ENCODE data around the gene DNAH6. TPM values are rescaled to one million over a fixed set of nuclear protein-coding genes. Genes with fewer than 3 reads are reported as not detected.

DNAH6 gene
- total RNA-seq, 1 experiment from 2014 or later: not detected

- CTCF ChIA-PET: no interaction called here
- no peak for TF ChIP-seq CTCF (conservative IDR thresholded peaks at IDR 0.05; ENCODE audit: low read depth, low read length)
- no peak for TF ChIP-seq EZH2 (IDR thresholded peaks at IDR 0.05; ENCODE audit: low read length, unreplicated experiment)
- TF ChIP-seq EZH2phosphoT487 (IDR thresholded peaks at IDR 0.05; ENCODE audit: borderline replicate concordance, low read length): no peak
- no peak overlapping the region for H3K9ac ChIP-seq (ENCODE audit: low read length)
Observed at GRCh38 chr2:84776011-84776410, 259.7 kb downstream of the DNAH6 start.

GRCh38 chr2:84778911-84779690 lies 262.8 kb downstream of the DNAH6 start:
- Histone ChIP-seq H4K20me1 (ENCODE audit: low read length) (no peaks in the 10 kb centered on the region), H3K9me3 (ENCODE audit: low read length) (no peaks in the 10 kb centered on the region), H3K36me3 (ENCODE audit: low read depth, low read length) (no peaks in the 10 kb centered on the region), H3K4me3 (ENCODE audit: low read length) (no peak overlapping the region), H3K9me2 (replicated peaks; ENCODE audit: low read length) (no peaks in the 10 kb centered on the region), H3K4me2 (ENCODE audit: low read length) (no peak overlapping the region), H2AFZ (ENCODE audit: low read length) (no peak overlapping the region), H3K27ac (ENCODE audit: low read length) (no peak overlapping the region), H3K4me1 (ENCODE audit: insufficient read depth, low read length) (peaks cover 19% of the 10 kb centered on the region), H3K9ac (ENCODE audit: low read length) (no peak overlapping the region), H3K27me3 (ENCODE audit: low read length) (no peaks in the 10 kb centered on the region), H3K79me2 (ENCODE audit: low read length) (no peaks in the 10 kb centered on the region), H3F3A (ENCODE audit: low read length, unreplicated experiment) (no peaks in the 10 kb centered on the region)
- ATAC-seq: no peak
- no peak for DNase-seq
- TF ChIP-seq CTCF (conservative IDR thresholded peaks at IDR 0.05; ENCODE audit: low read depth, low read length): no peak
- no peak for TF ChIP-seq EZH2 (IDR thresholded peaks at IDR 0.05; ENCODE audit: low read length, unreplicated experiment)
- no peak for TF ChIP-seq EZH2phosphoT487 (IDR thresholded peaks at IDR 0.05; ENCODE audit: borderline replicate concordance, low read length)
- POLR2A ChIA-PET (ENCODE audit: unreplicated experiment): no interaction called here
- intact Hi-C loops (cut with micrococcal nuclease): no loop called here
- no TSS peak for BruUV-seq (replicated peaks)
- CTCF ChIA-PET: no interaction called here

More at GRCh38 chr2:84776011-84776410, 259.7 kb downstream of the DNAH6 start:
- intact Hi-C loops (cut with micrococcal nuclease): no loop called here
- Histone ChIP-seq H3F3A (ENCODE audit: low read length, unreplicated experiment) (no peaks in the 10 kb centered on the region), H3K36me3 (ENCODE audit: low read depth, low read length) (no peaks in the 10 kb centered on the region), H3K27me3 (ENCODE audit: low read length) (no peaks in the 10 kb centered on the region), H3K27ac (ENCODE audit: low read length) (no peak overlapping the region), H3K4me3 (ENCODE audit: low read length) (no peak overlapping the region), H3K4me1 (ENCODE audit: insufficient read depth, low read length) (peaks cover 9% of the 10 kb centered on the region), H3K9me2 (replicated peaks; ENCODE audit: low read length) (no peaks in the 10 kb centered on the region), H4K20me1 (ENCODE audit: low read length) (no peaks in the 10 kb centered on the region), H2AFZ (ENCODE audit: low read length) (no peak overlapping the region), H3K4me2 (ENCODE audit: low read length) (no peak overlapping the region), H3K9me3 (ENCODE audit: low read length) (no peaks in the 10 kb centered on the region), H3K79me2 (ENCODE audit: low read length) (no peaks in the 10 kb centered on the region)
- POLR2A ChIA-PET (ENCODE audit: unreplicated experiment): no interaction called here
- no TSS peak for BruUV-seq (replicated peaks)
- peak; percentile 43; the same call in 1 of the 2 replicates for ATAC-seq
- DNase-seq: peak; percentile 60

- no TSS peak for BruUV-seq (replicated peaks)
Observed at GRCh38 chr2:84779781-84780180, 263.5 kb downstream of the DNAH6 start.

More at GRCh38 chr2:84779781-84780180, 263.5 kb downstream of the DNAH6 start:
- TF ChIP-seq EZH2phosphoT487 (IDR thresholded peaks at IDR 0.05; ENCODE audit: borderline replicate concordance, low read length): no peak
- no peak for TF ChIP-seq CTCF (conservative IDR thresholded peaks at IDR 0.05; ENCODE audit: low read depth, low read length)
- no peak for TF ChIP-seq EZH2 (IDR thresholded peaks at IDR 0.05; ENCODE audit: low read length, unreplicated experiment)
- POLR2A ChIA-PET (ENCODE audit: unreplicated experiment): no interaction called here
- ATAC-seq: no peak
- Histone ChIP-seq H3F3A (ENCODE audit: low read length, unreplicated experiment) (no peaks in the 10 kb centered on the region), H3K36me3 (ENCODE audit: low read depth, low read length) (no peaks in the 10 kb centered on the region), H3K4me2 (ENCODE audit: low read length) (no peak overlapping the region), H3K4me3 (ENCODE audit: low read length) (no peak overlapping the region), H2AFZ (ENCODE audit: low read length) (no peak overlapping the region), H4K20me1 (ENCODE audit: low read length) (no peaks in the 10 kb centered on the region), H3K79me2 (ENCODE audit: low read length) (no peaks in the 10 kb centered on the region), H3K4me1 (ENCODE audit: insufficient read depth, low read length) (peaks cover 19% of the 10 kb centered on the region), H3K27ac (ENCODE audit: low read length) (no peak overlapping the region), H3K9me2 (replicated peaks; ENCODE audit: low read length) (no peaks in the 10 kb centered on the region), H3K9me3 (ENCODE audit: low read length) (no peaks in the 10 kb centered on the region), H3K27me3 (ENCODE audit: low read length) (no peaks in the 10 kb centered on the region), H3K9ac (ENCODE audit: low read length) (no peak overlapping the region)
- intact Hi-C loops (cut with micrococcal nuclease): no loop called here
- DNase-seq: no peak
- CTCF ChIA-PET: no interaction called here
